GM23338 (cell line): ENCODE data around the gene EDIL3. TPM values are rescaled to one million over a fixed set of nuclear protein-coding genes. Genes with fewer than 3 reads are reported as not detected.

ENCODE experiments used
- ATAC-seq: fragments of 200-7000 bp; cut with Tn5 transposase; 3 replicates; pipeline ENCODE4 v1.9.1; 2020
- DNase-seq: peaks from one replicate; pipeline ENCODE4 v3.0.0-alpha.2; 2015; ENCODE audit warnings: low spot score
- H2AFZ ChIP-seq: fragments of 200-600 bp; sonication (generic); 2 replicates; pipeline ENCODE4 v1.8.0; 2016; ENCODE audit warnings: antibody characterized with exemption, mild to moderate bottlenecking, moderate library complexity
- H3F3A ChIP-seq: fragments of 200-600 bp; sonication (generic); replicated peaks from 2 replicates; pipeline ENCODE4 v1.8.0; 2017; ENCODE audit warnings: antibody characterized with exemption, mixed run types, low read depth
- H3K27ac ChIP-seq: fragments of 200-600 bp; sonication (generic); 2 replicates; pipeline ENCODE4 v1.6.1; 2016; ENCODE audit warnings: low read depth
- H3K27me3 ChIP-seq: fragments of 200-600 bp; sonication (generic); 2 replicates; pipeline ENCODE4 v1.8.0; 2016; ENCODE audit warnings: mild to moderate bottlenecking, mixed run types, moderate library complexity; ENCODE audit not compliant: insufficient read depth
- H3K36me3 ChIP-seq: fragments of 200-600 bp; sonication (generic); 2 replicates; pipeline ENCODE4 v1.8.0; 2016; ENCODE audit warnings: mild to moderate bottlenecking; ENCODE audit not compliant: insufficient read depth
- H3K4me1 ChIP-seq: fragments of 200-600 bp; sonication (generic); 2 replicates; pipeline ENCODE4 v1.8.0; 2016; ENCODE audit warnings: mild to moderate bottlenecking, moderate library complexity; ENCODE audit not compliant: insufficient read depth
- H3K4me2 ChIP-seq: fragments of 200-600 bp; sonication (generic); 2 replicates; pipeline ENCODE4 v1.7.1; 2017; ENCODE audit warnings: mixed run types
- H3K4me3 ChIP-seq: fragments of 200-600 bp; sonication (generic); 2 replicates; pipeline ENCODE4 v1.6.1; 2016; ENCODE audit warnings: mixed run types
- H3K79me2 ChIP-seq: fragments of 200-600 bp; sonication (generic); replicated peaks from 2 replicates; pipeline ENCODE4 v1.8.0; 2017; ENCODE audit warnings: mild to moderate bottlenecking; ENCODE audit not compliant: insufficient read depth
- H3K9me2 ChIP-seq: fragments of 200-600 bp; sonication (generic); 2 replicates; pipeline ENCODE4 v1.8.0; 2017; ENCODE audit not compliant: insufficient read depth
- H4K20me1 ChIP-seq: fragments of 200-600 bp; sonication (generic); replicated peaks from 2 replicates; pipeline ENCODE4 v1.8.0; 2017; ENCODE audit warnings: mild to moderate bottlenecking; ENCODE audit not compliant: insufficient read depth
- H3K27ac Mint-ChIP-seq: 2 replicates; pipeline ENCODE4 v1.8.0; 2020; ENCODE audit warnings: inconsistent platforms, mild to moderate bottlenecking, moderate library complexity, mixed read lengths
- H3K27me3 Mint-ChIP-seq: 3 replicates; pipeline ENCODE4 v1.8.0; 2022; ENCODE audit warnings: low read depth, mild to moderate bottlenecking, moderate library complexity, mixed read lengths, inconsistent platforms; ENCODE audit not compliant: insufficient read depth, poor library complexity
- H3K36me3 Mint-ChIP-seq: 3 replicates; pipeline ENCODE4 v1.8.0; 2021; ENCODE audit warnings: low read depth, mild to moderate bottlenecking, inconsistent platforms, moderate library complexity, mixed read lengths
- H3K4me1 Mint-ChIP-seq: 3 replicates; pipeline ENCODE4 v1.8.0; 2020; ENCODE audit warnings: mild to moderate bottlenecking, inconsistent platforms, mixed read lengths
- H3K4me3 Mint-ChIP-seq: 3 replicates; pipeline ENCODE4 v1.8.0; 2021; ENCODE audit warnings: moderate library complexity, mild to moderate bottlenecking, inconsistent platforms, mixed read lengths
- H3K9me3 Mint-ChIP-seq: 3 replicates; pipeline ENCODE4 v1.8.0; 2020; ENCODE audit warnings: moderate library complexity, mild to moderate bottlenecking, inconsistent platforms, mixed read lengths
- CREB1 ChIP-seq: fragments of 250-450 bp; sonication (Bioruptor Pico); IDR thresholded peaks from 2 replicates; pipeline ENCODE4 v1.5.0; 2020; ENCODE audit warnings: low read depth, mild to moderate bottlenecking, moderate library complexity
- CTCF ChIP-seq, 2 experiments: fragments of 200-600 bp in 1 of 2; sonication (generic) in 1 of 2; conservative IDR thresholded peaks; 2 replicates each; pipeline versions ENCODE4 v1.5.1 to v1.6.1; 2016 to 2017; ENCODE audit warnings: antibody characterized with exemption in 2 of 2, low read depth in 2 of 2, mild to moderate bottlenecking in 2 of 2, moderate library complexity in 1 of 2
- ETS1 ChIP-seq: IDR thresholded peaks from 2 replicates; pipeline ENCODE4 v1.6.1; 2016; ENCODE audit warnings: antibody characterized with exemption
- EZH2 ChIP-seq: fragments of 200-600 bp; sonication (generic); IDR thresholded peaks from one replicate; pipeline ENCODE4 v1.8.0; 2017; ENCODE audit warnings: antibody characterized with exemption, mild to moderate bottlenecking, low read depth; ENCODE audit not compliant: unreplicated experiment
- EZH2phosphoT487 ChIP-seq: fragments of 200-600 bp; sonication (generic); IDR thresholded peaks from one replicate; pipeline ENCODE4 v1.8.1; 2018; ENCODE audit warnings: antibody characterized with exemption; ENCODE audit not compliant: unreplicated experiment
- JUNB ChIP-seq: IDR thresholded peaks from one replicate; pipeline ENCODE4 v1.6.1; 2016; ENCODE audit warnings: antibody characterized with exemption; ENCODE audit not compliant: unreplicated experiment
- NANOG ChIP-seq: IDR thresholded peaks from 2 replicates; pipeline ENCODE4 v1.6.1; 2016; ENCODE audit warnings: antibody characterized with exemption, borderline replicate concordance
- POLR2AphosphoS5 ChIP-seq: IDR thresholded peaks from 2 replicates; pipeline ENCODE4 v1.6.1; 2016; ENCODE audit warnings: antibody characterized with exemption, low read depth
- STAT1 ChIP-seq: IDR thresholded peaks from one replicate; pipeline ENCODE4 v1.6.1; 2016; ENCODE audit warnings: antibody characterized with exemption; ENCODE audit not compliant: unreplicated experiment
- ZNF331 ChIP-seq: fragments of 250-450 bp; sonication (Bioruptor Pico); IDR thresholded peaks from 2 replicates; pipeline ENCODE4 v1.5.0; 2020; ENCODE audit warnings: low read depth, mild to moderate bottlenecking, moderate library complexity
- polyA plus RNA-seq: library from polyadenylated mRNA; unstranded; fragments of >200 nt; fragmentation: Nextera tagmentation; extraction: Ambion mirVana; gene quantifications from 2 replicates; pipeline ENCODE4 v1.2.1, GENCODE V29; 2016
- total RNA-seq: library from RNA; depleted of rRNA; stranded (reverse); fragments of >200 nt; shearing (Covaris generic); gene quantifications from 2 replicates; pipeline ENCODE4 v1.2.3, GENCODE V29; 2014
- TF ChIP-seq, protein P1 (sequence below): IDR thresholded peaks from one replicate; pipeline ENCODE4 v1.6.1; 2018; ENCODE audit warnings: antibody characterized with exemption; ENCODE audit not compliant: unreplicated experiment

The EDIL3 gene
- total and polyA plus RNA-seq, 2 experiments from 2014 or later: 43.3 to 61.9 TPM

DNA sequence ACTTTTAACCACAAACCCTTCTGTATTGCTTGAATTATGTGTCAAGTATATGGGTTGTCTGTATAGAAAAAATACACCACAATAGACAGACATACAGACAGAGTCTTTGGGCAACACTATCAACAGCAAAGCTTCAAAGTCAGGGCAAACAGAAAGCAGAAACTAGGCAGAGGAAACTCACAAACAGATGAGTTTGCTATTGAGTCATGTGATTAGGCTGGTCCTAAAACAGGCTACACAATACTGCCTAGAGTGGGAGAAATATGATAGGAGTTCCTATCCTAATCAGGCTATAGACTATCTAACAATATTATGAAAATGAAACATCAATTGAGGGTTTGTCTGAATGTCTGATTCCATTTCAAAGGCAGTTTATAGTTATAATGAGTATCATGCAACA, 156.4 kb downstream of the EDIL3 start (continued):
- TF ChIP-seq CTCF (conservative IDR thresholded peaks at IDR 0.05; ENCODE audit: low read depth in 2 of 2) (no peak), JUNB (no peak), POLR2AphosphoS5 (no peak), EZH2 (no peak), ZNF331 (CRISPR knock-in tag) (no peak)
- TF ChIP-seq, protein P1, sequence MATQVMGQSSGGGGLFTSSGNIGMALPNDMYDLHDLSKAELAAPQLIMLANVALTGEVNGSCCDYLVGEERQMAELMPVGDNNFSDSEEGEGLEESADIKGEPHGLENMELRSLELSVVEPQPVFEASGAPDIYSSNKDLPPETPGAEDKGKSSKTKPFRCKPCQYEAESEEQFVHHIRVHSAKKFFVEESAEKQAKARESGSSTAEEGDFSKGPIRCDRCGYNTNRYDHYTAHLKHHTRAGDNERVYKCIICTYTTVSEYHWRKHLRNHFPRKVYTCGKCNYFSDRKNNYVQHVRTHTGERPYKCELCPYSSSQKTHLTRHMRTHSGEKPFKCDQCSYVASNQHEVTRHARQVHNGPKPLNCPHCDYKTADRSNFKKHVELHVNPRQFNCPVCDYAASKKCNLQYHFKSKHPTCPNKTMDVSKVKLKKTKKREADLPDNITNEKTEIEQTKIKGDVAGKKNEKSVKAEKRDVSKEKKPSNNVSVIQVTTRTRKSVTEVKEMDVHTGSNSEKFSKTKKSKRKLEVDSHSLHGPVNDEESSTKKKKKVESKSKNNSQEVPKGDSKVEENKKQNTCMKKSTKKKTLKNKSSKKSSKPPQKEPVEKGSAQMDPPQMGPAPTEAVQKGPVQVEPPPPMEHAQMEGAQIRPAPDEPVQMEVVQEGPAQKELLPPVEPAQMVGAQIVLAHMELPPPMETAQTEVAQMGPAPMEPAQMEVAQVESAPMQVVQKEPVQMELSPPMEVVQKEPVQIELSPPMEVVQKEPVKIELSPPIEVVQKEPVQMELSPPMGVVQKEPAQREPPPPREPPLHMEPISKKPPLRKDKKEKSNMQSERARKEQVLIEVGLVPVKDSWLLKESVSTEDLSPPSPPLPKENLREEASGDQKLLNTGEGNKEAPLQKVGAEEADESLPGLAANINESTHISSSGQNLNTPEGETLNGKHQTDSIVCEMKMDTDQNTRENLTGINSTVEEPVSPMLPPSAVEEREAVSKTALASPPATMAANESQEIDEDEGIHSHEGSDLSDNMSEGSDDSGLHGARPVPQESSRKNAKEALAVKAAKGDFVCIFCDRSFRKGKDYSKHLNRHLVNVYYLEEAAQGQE: no peak

- no peak overlapping the region for H3K4me3 Mint-ChIP-seq
- Histone ChIP-seq H3K4me1 (no peaks in the 10 kb centered on the region), H3K4me2 (no peak overlapping the region), H3K79me2 (no peaks in the 10 kb centered on the region), H4K20me1 (no peaks in the 10 kb centered on the region), H3F3A (no peaks in the 10 kb centered on the region), H3K36me3 (no peaks in the 10 kb centered on the region), H3K9me2 (no peaks in the 10 kb centered on the region), H3K27me3 (no peaks in the 10 kb centered on the region), H3K27ac (no peak overlapping the region), H2AFZ (no peak overlapping the region), H3K4me3 (no peak overlapping the region)
- no peak for DNase-seq
- no peak overlapping the region for H3K27ac Mint-ChIP-seq
- ATAC-seq: no peak
- H3K36me3 Mint-ChIP-seq: no peaks in the 10 kb centered on the region
- no peaks in the 10 kb centered on the region for H3K9me3 Mint-ChIP-seq
- TF ChIP-seq, protein P1: no peak
- TF ChIP-seq EZH2: no peak
- no peak for TF ChIP-seq JUNB
- no peak for TF ChIP-seq ETS1
- no peak for TF ChIP-seq ZNF331 (CRISPR knock-in tag)
- TF ChIP-seq STAT1: no peak
- no peak for TF ChIP-seq NANOG
- TF ChIP-seq CREB1: no peak
- no peak for TF ChIP-seq EZH2phosphoT487
- no peaks in the 10 kb centered on the region for H3K27me3 Mint-ChIP-seq
- H3K4me1 Mint-ChIP-seq: peaks cover 4% of the 10 kb centered on the region; the same call in 2 of the 3 replicates
Measured at GRCh38 chr5:84227236-84227635, 157.4 kb downstream of the EDIL3 start.
